Tibial artery (tissue), 4 donors: ENCODE results near the gene LEKR1.

Experiments used
- DNase-seq, 2 donors: peaks; one replicate each; pipeline ENCODE4 v3.0.0-alpha.2; 2019
- H3K27ac ChIP-seq, 2 donors: fragments of 200-600 bp; sonication (generic) in 1 of 2; 1 replicate in 1 of 2; 2 replicates in 1 of 2; pipeline ENCODE4 v1.5.1; 2018 to 2019; ENCODE audit warnings: mild to moderate bottlenecking in 1 of 2
- H3K27me3 ChIP-seq, 2 donors: fragments of 200-600 bp; sonication (generic) in 1 of 2; one replicate each; pipeline versions ENCODE4 v1.5.1 to v1.6.0; 2016 to 2019
- H3K36me3 ChIP-seq, 3 donors: fragments of 200-600 bp; sonication (generic) in 2 of 3; one replicate each; pipeline ENCODE4 v1.5.1; 2016 to 2019; ENCODE audit warnings: mild to moderate bottlenecking in 2 of 3
- H3K4me1 ChIP-seq, 4 donors: fragments of 200-600 bp; sonication (generic) in 2 of 4; 1 replicate in 3 of 4; 2 replicates in 1 of 4; pipeline ENCODE4 v1.5.1; 2016 to 2019
- H3K4me3 ChIP-seq, 2 donors: fragments of 200-600 bp; sonication (generic) in 1 of 2; 1 replicate in 1 of 2; 2 replicates in 1 of 2; pipeline ENCODE4 v1.5.1; 2018 to 2019; ENCODE audit warnings: mild to moderate bottlenecking in 2 of 2
- H3K9me3 ChIP-seq, 3 donors: fragments of 200-600 bp; sonication (generic) in 1 of 3; one replicate each; pipeline ENCODE4 v1.5.1; 2016 to 2019
- CTCF ChIP-seq, 2 experiments: fragments of 200-600 bp in 1 of 2; fragments of 450-650 bp in 1 of 2; IDR thresholded peaks; one replicate each; pipeline ENCODE4 v1.5.1; 2017 to 2019; ENCODE audit warnings: antibody characterized with exemption in 2 of 2, mild to moderate bottlenecking in 1 of 2, moderate library complexity in 1 of 2
- intact Hi-C: fragments of 100-400 bp; cut with DNase I; formaldehyde crosslinking; loops from one replicate; pipeline ENCODE4 v1.15.0; 2023; ENCODE audit warnings: low total_unique reads

LEKR1 gene

GRCh38 chr3:156918746-156919145 is 92.6 kb downstream of the LEKR1 start:
- Histone ChIP-seq H3K36me3 (no peaks in the 10 kb centered on the region), H3K4me3 (no peak overlapping the region), H3K27me3 (no peaks in the 10 kb centered on the region), H3K27ac (no peak overlapping the region), H3K4me1 (no peaks in the 10 kb centered on the region), H3K9me3 (peaks cover 0 to under 1% (median 0%) of the 10 kb centered on the region in 3 donors)
- DNase-seq = no peak
- intact Hi-C loops = no loop called here
- no peak for TF ChIP-seq CTCF (IDR thresholded peaks at IDR 0.05)

- intact Hi-C loops = loop anchor here (5.0 kb wide), 1 partner anchor 1173 kb away; the partner anchor contains the start of gene PLCH1
- no peaks in the 10 kb centered on the region for H3K36me3 ChIP-seq
- H3K4me1 ChIP-seq = no peaks in the 10 kb centered on the region
- peaks cover 0 to 6% (median 0%) of the 10 kb centered on the region in 3 donors for H3K9me3 ChIP-seq
- no peak overlapping the region for H3K4me3 ChIP-seq
- TF ChIP-seq CTCF (IDR thresholded peaks at IDR 0.05) = no peak
- H3K27ac ChIP-seq = no peak overlapping the region
- no peak for DNase-seq
- no peaks in the 10 kb centered on the region for H3K27me3 ChIP-seq
Observed at GRCh38 chr3:156919818-156920217, 93.7 kb downstream of the LEKR1 start.

GRCh38 chr3:156920399-156920798 is 94.2 kb downstream of the LEKR1 start:
- no peak for TF ChIP-seq CTCF (IDR thresholded peaks at IDR 0.05)
- Histone ChIP-seq H3K4me1 (no peaks in the 10 kb centered on the region), H3K36me3 (no peaks in the 10 kb centered on the region), H3K4me3 (no peak overlapping the region), H3K27ac (no peak overlapping the region), H3K27me3 (no peaks in the 10 kb centered on the region), H3K9me3 (peaks cover 0 to 6% (median 0%) of the 10 kb centered on the region in 3 donors)
- no peak for DNase-seq
- intact Hi-C loops = loop anchor here (5.0 kb wide), 1 partner anchor 1173 kb away; the partner anchor contains the start of gene PLCH1

GRCh38 chr3:156923349-156923748 is 97.2 kb downstream of the LEKR1 start:
- DNase-seq = no peak
- H3K27ac ChIP-seq = no peak overlapping the region
- no peaks in the 10 kb centered on the region for H3K4me1 ChIP-seq
- H3K9me3 ChIP-seq = peaks cover 0 to 7% (median 0%) of the 10 kb centered on the region in 3 donors
- H3K36me3 ChIP-seq = no peaks in the 10 kb centered on the region
- no peak overlapping the region for H3K4me3 ChIP-seq
- intact Hi-C loops = loop anchor here (5.0 kb wide), 1 partner anchor 1176 kb away; the partner anchor contains the start of gene PLCH1
- no peaks in the 10 kb centered on the region for H3K27me3 ChIP-seq
- no peak for TF ChIP-seq CTCF (IDR thresholded peaks at IDR 0.05)

- Histone ChIP-seq H3K9me3 (no peaks in the 10 kb centered on the region), H3K27me3 (no peaks in the 10 kb centered on the region), H3K27ac (no peak overlapping the region), H3K36me3 (no peaks in the 10 kb centered on the region), H3K4me1 (no peaks in the 10 kb centered on the region), H3K4me3 (no peak overlapping the region)
- intact Hi-C loops = no loop called here
- TF ChIP-seq CTCF (IDR thresholded peaks at IDR 0.05) = no peak
- no peak for DNase-seq
Observed at GRCh38 chr3:156938724-156939123, 112.6 kb downstream of the LEKR1 start.

GRCh38 chr3:156939315-156939714 is 113.2 kb downstream of the LEKR1 start:
- no peak for TF ChIP-seq CTCF (IDR thresholded peaks at IDR 0.05)
- no peak overlapping the region for H3K27ac ChIP-seq
- intact Hi-C loops = no loop called here
- no peaks in the 10 kb centered on the region for H3K36me3 ChIP-seq
- no peak for DNase-seq
- no peaks in the 10 kb centered on the region for H3K9me3 ChIP-seq
- H3K27me3 ChIP-seq = no peaks in the 10 kb centered on the region
- no peak overlapping the region for H3K4me3 ChIP-seq
- no peaks in the 10 kb centered on the region for H3K4me1 ChIP-seq
